K562 (cell line): Measurements from ENCODE around the gene MYL3. TPM values are rescaled to one million over a fixed set of nuclear protein-coding genes. Genes with fewer than 3 reads are reported as not detected.
A peak's percentile ranks its signal among the peaks of the same experiment; 100 is the strongest.

Experiments used
- ATAC-seq: fragments of 200-7000 bp; cut with Tn5 transposase; 3 replicates; pipeline ENCODE4 v1.9.1; 2020; ENCODE audit warnings: moderate library complexity
- BruUV-seq: library from RNA; stranded (reverse); fragments of 400-500 nt; replicated peaks from 2 replicates; lab custom pipeline; 2021; lab: Mats Ljungman, UMichigan
- CTCF ChIA-PET: fragments of 300-600 bp; formaldehyde crosslinking; extraction: SDS; loops from one replicate; lab custom pipeline; 2021; ENCODE audit warnings: low intra/inter-chr PET ratio; lab: Yijun Ruan, JAX
- POLR2A ChIA-PET: fragments of 300-600, 350-650 bp; sonication (Branson Sonifier 250); formaldehyde crosslinking; extraction: SDS; loops from one replicate; lab custom pipeline; 2021; ENCODE audit warnings: antibody characterized with exemption, inconsistent platforms; lab: Yijun Ruan, JAX
- DNase-seq, 4 experiments: peaks; one replicate each; pipeline versions ENCODE4 v3.0.0 to v3.0.0-alpha.2; 2011 to 2018; ENCODE audit warnings: low spot score in 3 of 4, mixed read lengths in 3 of 4; ENCODE audit errors: extremely low read depth in 1 of 4
- FAIRE-seq: peaks from 2 replicates; lab custom pipeline; 2011; peaks lifted over from hg19 to GRCh38; lab: Jason Lieb, UNC
- H2AFZ ChIP-seq: 2 replicates; pipeline ENCODE4 v1.6.0; 2011; ENCODE audit warnings: low read depth, low read length, control low read depth, inconsistent platforms
- H3K27ac ChIP-seq: fragments of 200-600 bp; 3 replicates; pipeline ENCODE4 v1.8.0; 2011; ENCODE audit warnings: low read depth, mild to moderate bottlenecking, control low read depth, inconsistent platforms, low read length, moderate library complexity, mixed read lengths; ENCODE audit errors: extremely low read depth
- H3K27me3 ChIP-seq, 2 experiments: fragments of 300-600 bp in 1 of 2; 2 replicates in 1 of 2; 3 replicates in 1 of 2; pipeline versions ENCODE4 v1.6.0 to v1.8.0; 2011; ENCODE audit warnings: inconsistent platforms in 2 of 2, low read length in 2 of 2, mild to moderate bottlenecking in 1 of 2, mixed read lengths in 1 of 2, moderate library complexity in 1 of 2; ENCODE audit not compliant: control insufficient read depth in 2 of 2, insufficient read depth in 2 of 2
- H3K36me3 ChIP-seq: fragments of 300-600 bp; 3 replicates; pipeline ENCODE4 v1.8.0; 2011; ENCODE audit warnings: mild to moderate bottlenecking, low read length, inconsistent platforms; ENCODE audit not compliant: control insufficient read depth, insufficient read depth
- H3K4me1 ChIP-seq, 2 experiments: fragments of 200-600 bp in 1 of 2; replicated peaks in 1 of 2; 2 replicates in 1 of 2; 3 replicates in 1 of 2; pipeline versions ENCODE4 v1.5.1 to v1.8.0; 2011; ENCODE audit warnings: inconsistent platforms in 2 of 2, low read length in 2 of 2, mild to moderate bottlenecking in 1 of 2, mixed read lengths in 1 of 2, moderate library complexity in 1 of 2; ENCODE audit not compliant: control insufficient read depth in 2 of 2, insufficient read depth in 2 of 2
- H3K4me2 ChIP-seq: 2 replicates; pipeline ENCODE4 v1.6.1; 2011; ENCODE audit warnings: low read length, control low read depth, inconsistent platforms, mixed read lengths; ENCODE audit not compliant: insufficient read depth
- H3K4me3 ChIP-seq: fragments of 200-600 bp; sonication (generic), shearing (Covaris generic); 2 replicates; pipeline ENCODE4 v1.5.1; 2016; ENCODE audit warnings: control low read depth, inconsistent platforms
- H3K79me2 ChIP-seq: fragments of 200-600 bp; 3 replicates; pipeline ENCODE4 v1.8.0; 2011; ENCODE audit warnings: low read length, inconsistent platforms; ENCODE audit not compliant: control insufficient read depth, insufficient read depth
- H3K9ac ChIP-seq, 2 experiments: 2 replicates each; pipeline versions ENCODE4 v1.6.0 to v1.6.1; 2011; ENCODE audit warnings: low read depth in 2 of 2, low read length in 2 of 2, control low read depth in 1 of 2, inconsistent platforms in 1 of 2, mild to moderate bottlenecking in 1 of 2, mixed read lengths in 1 of 2; ENCODE audit not compliant: insufficient read depth in 1 of 2
- H3K9me1 ChIP-seq: one replicate; pipeline ENCODE4 v1.6.0; 2011; ENCODE audit warnings: inconsistent platforms, mild to moderate bottlenecking, low read length, moderate library complexity; ENCODE audit not compliant: control insufficient read depth, insufficient read depth
- H3K9me3 ChIP-seq: replicated peaks from 2 replicates; pipeline ENCODE4 v1.5.1; 2011; ENCODE audit warnings: low read depth, low read length, inconsistent platforms; ENCODE audit not compliant: control insufficient read depth, insufficient read depth
- H4K20me1 ChIP-seq: replicated peaks from 2 replicates; pipeline ENCODE4 v1.6.1; 2011; ENCODE audit warnings: low read length, inconsistent platforms, mixed read lengths; ENCODE audit not compliant: control insufficient read depth, insufficient read depth
- CTBP1 ChIP-seq: fragments of 450-650 bp; IDR thresholded peaks from 2 replicates; pipeline ENCODE4 v1.6.1; 2016; ENCODE audit warnings: borderline replicate concordance
- ILK ChIP-seq: fragments of 450-650 bp; IDR thresholded peaks from 2 replicates; pipeline ENCODE4 v1.6.1; 2016; ENCODE audit warnings: missing genetic modification characterization, low read depth, mild to moderate bottlenecking, missing compliant biosample characterization, moderate library complexity, borderline replicate concordance
- NR4A1 ChIP-seq, 2 experiments: fragments of 250-450 bp in 1 of 2; fragments of 450-650 bp in 1 of 2; sonication (Bioruptor Pico) in 1 of 2; IDR thresholded peaks; 2 replicates each; pipeline versions ENCODE4 v1.4.0 to v1.6.1; 2016 to 2020; ENCODE audit warnings: mild to moderate bottlenecking in 2 of 2, missing compliant biosample characterization in 1 of 2, missing genetic modification characterization in 1 of 2, moderate library complexity in 1 of 2
- RHOXF2B ChIP-seq: fragments of 250-450 bp; sonication (Bioruptor Pico); conservative IDR thresholded peaks from 2 replicates; pipeline ENCODE4 v1.5.1; 2021
- SPI1 ChIP-seq: IDR thresholded peaks from 2 replicates; pipeline ENCODE4 v1.6.1; 2011; ENCODE audit warnings: low read depth, low read length, control low read depth, borderline replicate concordance
- YBX1 ChIP-seq: fragments of 450-650 bp; IDR thresholded peaks from 2 replicates; pipeline ENCODE4 v1.7.1; 2016; ENCODE audit warnings: mild to moderate bottlenecking
- WGBS: fragments of 100-300 bp; shearing (Covaris generic); methylation state at CpG from one replicate; pipeline ENCODE4 v1.1.6; 2016; ENCODE audit warnings: low coverage, mixed read lengths; ENCODE audit not compliant: insufficient coverage; ENCODE audit errors: missing lambda C conversion rate; 5-methylcytosine and 5-hydroxymethylcytosine counted together
- in situ Hi-C: fragments of 300-500 bp; cut with MboI; formaldehyde crosslinking; loops from 4 replicates; pipeline ENCODE4 v1.15.0; 2018; ENCODE audit warnings: inconsistent platforms, mixed read lengths
- intact Hi-C: fragments of 100-400 bp; cut with micrococcal nuclease; formaldehyde crosslinking; loops from 2 replicates; pipeline ENCODE4 v1.14.2; 2022
- polyA plus RNA-seq, 8 experiments: library from polyadenylated mRNA; depleted of rRNA in 4 of 8; stranded (reverse) in 5 of 8; unstranded in 3 of 8; fragments of >200 nt; fragmentation: Nextera tagmentation in 2 of 8; fragmentation: Illumina TruSeq in 1 of 8; extraction: Ambion mirVana in 2 of 8; extraction: Trizol in 1 of 8; gene quantifications; 2 replicates each; pipeline versions ENCODE4 v1.2.1 to v1.2.3, GENCODE V29; 2011 to 2014; ENCODE audit warnings: inconsistent platforms in 1 of 8, missing spikeins in 1 of 8
- total RNA-seq, 7 experiments: library from RNA; depleted of rRNA in 6 of 7; stranded (reverse); fragments of >200 nt in 6 of 7; fragmentation: Illumina TruSeq in 2 of 7; extraction: Trizol in 2 of 7; gene quantifications; 2 replicates each; pipeline versions ENCODE4 v1.2.1 to v1.2.3, GENCODE V29; 2011 to 2021; ENCODE audit warnings: low replicate concordance in 1 of 7
- TF ChIP-seq, protein P1 (sequence below): sonication (generic); formaldehyde crosslinking; IDR thresholded peaks from 2 replicates; pipeline ENCODE4 v1.8.0; 2022; ENCODE audit warnings: missing genetic modification reagents, mild to moderate bottlenecking, borderline replicate concordance
- TF ChIP-seq, protein P2 (sequence below): fragments of 450-650 bp; IDR thresholded peaks from 2 replicates; pipeline ENCODE4 v1.7.0; 2016; ENCODE audit warnings: borderline replicate concordance
- TF ChIP-seq, protein P3 (sequence below): fragments of 200-400 bp; formaldehyde crosslinking; IDR thresholded peaks from 2 replicates; pipeline ENCODE4 v1.6.1; 2017; ENCODE audit warnings: mild to moderate bottlenecking, low read depth, low read length, moderate library complexity

The MYL3 gene
- total and polyA plus RNA-seq, 9 of the 15 experiments (the other 6 are each of a cell fraction or from before 2014, with no cell fraction given): 0.14 to 0.45 TPM; not detected in 7

DNA sequence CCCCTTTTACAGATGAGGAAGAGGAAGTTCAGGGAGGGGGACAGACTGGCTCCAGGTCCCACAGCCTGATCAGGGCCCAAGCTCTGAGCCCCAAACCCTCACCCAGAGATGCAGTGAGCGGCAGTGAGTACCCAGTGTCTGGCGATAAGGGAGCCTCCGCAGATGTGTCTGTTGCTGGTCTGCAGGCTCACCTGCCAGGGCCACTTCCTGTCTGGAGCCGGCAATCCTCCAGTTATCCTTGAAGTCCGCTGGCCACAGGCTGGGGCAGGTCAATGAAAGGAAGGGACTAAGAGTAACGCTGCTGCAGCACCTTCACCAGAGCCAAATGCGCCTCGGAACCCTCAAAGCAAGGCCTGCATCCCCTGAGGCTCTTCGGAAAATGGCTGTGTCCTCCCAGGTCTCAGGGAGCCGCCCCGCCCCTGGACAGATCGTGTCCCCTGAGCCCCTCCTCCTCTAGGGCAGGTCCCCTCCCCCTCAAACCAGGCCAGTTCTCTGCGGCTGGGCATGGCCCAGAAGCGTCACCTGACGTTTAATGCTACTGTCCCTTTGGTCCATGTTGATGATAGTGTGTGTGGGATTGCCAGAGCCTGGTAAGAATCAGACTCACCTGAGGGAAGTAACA lies 51.5 kb downstream of the MYL3 start:
- peak; percentile 79 for ATAC-seq
- Histone ChIP-seq H4K20me1 (no peaks in the 10 kb centered on the region), H3K79me2 (no peaks in the 10 kb centered on the region), H3K36me3 (no peaks in the 10 kb centered on the region), H3K27ac (no peak overlapping the region)
- POLR2A ChIA-PET: no interaction called here
- TF ChIP-seq, protein P1, sequence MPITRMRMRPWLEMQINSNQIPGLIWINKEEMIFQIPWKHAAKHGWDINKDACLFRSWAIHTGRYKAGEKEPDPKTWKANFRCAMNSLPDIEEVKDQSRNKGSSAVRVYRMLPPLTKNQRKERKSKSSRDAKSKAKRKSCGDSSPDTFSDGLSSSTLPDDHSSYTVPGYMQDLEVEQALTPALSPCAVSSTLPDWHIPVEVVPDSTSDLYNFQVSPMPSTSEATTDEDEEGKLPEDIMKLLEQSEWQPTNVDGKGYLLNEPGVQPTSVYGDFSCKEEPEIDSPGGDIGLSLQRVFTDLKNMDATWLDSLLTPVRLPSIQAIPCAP (CRISPR knock-in tag): 0 out of 2 replicates have a peak, but pooled peaks have one; percentile 5
- TF ChIP-seq ILK (tag) (no peak), NR4A1 (CRISPR knock-in tag; IDR thresholded peaks at IDR 0.05) (no peak), NR4A1 (tag; IDR thresholded peaks at IDR 0.05) (0 out of 2 replicates have a peak, but pooled peaks have one; percentile 39), YBX1 (no peak), RHOXF2B (CRISPR knock-in tag) (no peak), SPI1 (peak; percentile 22; the same call in 1 of the 2 replicates), CTBP1 (peak; percentile 13; the same call in 1 of the 2 replicates)
- TF ChIP-seq, protein P2, sequence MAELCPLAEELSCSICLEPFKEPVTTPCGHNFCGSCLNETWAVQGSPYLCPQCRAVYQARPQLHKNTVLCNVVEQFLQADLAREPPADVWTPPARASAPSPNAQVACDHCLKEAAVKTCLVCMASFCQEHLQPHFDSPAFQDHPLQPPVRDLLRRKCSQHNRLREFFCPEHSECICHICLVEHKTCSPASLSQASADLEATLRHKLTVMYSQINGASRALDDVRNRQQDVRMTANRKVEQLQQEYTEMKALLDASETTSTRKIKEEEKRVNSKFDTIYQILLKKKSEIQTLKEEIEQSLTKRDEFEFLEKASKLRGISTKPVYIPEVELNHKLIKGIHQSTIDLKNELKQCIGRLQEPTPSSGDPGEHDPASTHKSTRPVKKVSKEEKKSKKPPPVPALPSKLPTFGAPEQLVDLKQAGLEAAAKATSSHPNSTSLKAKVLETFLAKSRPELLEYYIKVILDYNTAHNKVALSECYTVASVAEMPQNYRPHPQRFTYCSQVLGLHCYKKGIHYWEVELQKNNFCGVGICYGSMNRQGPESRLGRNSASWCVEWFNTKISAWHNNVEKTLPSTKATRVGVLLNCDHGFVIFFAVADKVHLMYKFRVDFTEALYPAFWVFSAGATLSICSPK: no peak
- TF ChIP-seq, protein P3, sequence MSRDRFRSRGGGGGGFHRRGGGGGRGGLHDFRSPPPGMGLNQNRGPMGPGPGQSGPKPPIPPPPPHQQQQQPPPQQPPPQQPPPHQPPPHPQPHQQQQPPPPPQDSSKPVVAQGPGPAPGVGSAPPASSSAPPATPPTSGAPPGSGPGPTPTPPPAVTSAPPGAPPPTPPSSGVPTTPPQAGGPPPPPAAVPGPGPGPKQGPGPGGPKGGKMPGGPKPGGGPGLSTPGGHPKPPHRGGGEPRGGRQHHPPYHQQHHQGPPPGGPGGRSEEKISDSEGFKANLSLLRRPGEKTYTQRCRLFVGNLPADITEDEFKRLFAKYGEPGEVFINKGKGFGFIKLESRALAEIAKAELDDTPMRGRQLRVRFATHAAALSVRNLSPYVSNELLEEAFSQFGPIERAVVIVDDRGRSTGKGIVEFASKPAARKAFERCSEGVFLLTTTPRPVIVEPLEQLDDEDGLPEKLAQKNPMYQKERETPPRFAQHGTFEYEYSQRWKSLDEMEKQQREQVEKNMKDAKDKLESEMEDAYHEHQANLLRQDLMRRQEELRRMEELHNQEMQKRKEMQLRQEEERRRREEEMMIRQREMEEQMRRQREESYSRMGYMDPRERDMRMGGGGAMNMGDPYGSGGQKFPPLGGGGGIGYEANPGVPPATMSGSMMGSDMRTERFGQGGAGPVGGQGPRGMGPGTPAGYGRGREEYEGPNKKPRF: no peak
- TF ChIP-seq, all 486 proteins: peak for 4
- Histone ChIP-seq H3K9me3 (no peaks in the 10 kb centered on the region), H3K4me2 (peak overlapping the region; percentile 62), H2AFZ (peak overlapping the region; percentile 93), H3K27me3 (peaks cover 7 to 22% of the 10 kb centered on the region in 2 experiments; a peak in 3 of 5 replicates), H3K4me3 (peak overlapping the region; percentile 9; the same call in 1 of the 2 replicates), H3K9me1 (no peaks in the 10 kb centered on the region), H3K4me1 (peaks cover 6 to 16% of the 10 kb centered on the region in 2 experiments; a peak in 3 of 5 replicates), H3K9ac (peak overlapping the region; percentile 16 to 92; a peak in 3 of 4 replicates)
- in situ Hi-C loops: no loop called here
- intact Hi-C loops: no loop called here
- FAIRE-seq (no peak), DNase-seq (peak; percentile 41 to 76 (median 63))
- no TSS peak for BruUV-seq
- WGBS: 8% methylated on average over 15 of the region's 15 CpGs
- CTCF ChIA-PET: no interaction called here
